CD1c-positive myeloid dendritic cell (primary cell): ENCODE data around the gene FCGR3A.

Experiments
- DNase-seq: peaks from one replicate; pipeline ENCODE4 v3.0.0-alpha.2; 2016; ENCODE audit errors: extremely low spot score

Gene FCGR3A

DNA sequence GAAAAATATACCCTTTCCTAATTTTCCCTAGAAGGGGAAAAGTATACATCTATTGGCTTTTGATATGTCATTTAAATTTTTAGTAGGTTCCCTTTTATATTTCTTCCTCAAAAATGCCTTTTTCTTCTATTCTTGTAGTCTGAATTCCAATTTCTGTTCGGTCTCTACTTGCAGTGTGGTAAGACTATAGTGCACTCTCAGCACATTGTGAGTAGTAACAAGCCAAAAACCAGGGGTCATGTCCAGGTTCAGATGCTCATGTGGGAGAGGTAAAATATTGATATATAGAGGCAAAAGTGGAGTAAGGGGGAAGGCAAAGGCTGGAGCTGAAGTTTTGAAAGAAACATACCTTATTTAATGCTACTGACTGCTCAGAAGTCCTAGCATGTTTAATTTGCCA lies 48.4 kb downstream of the FCGR3A start:
- peak; percentile 29 for DNase-seq

DNA sequence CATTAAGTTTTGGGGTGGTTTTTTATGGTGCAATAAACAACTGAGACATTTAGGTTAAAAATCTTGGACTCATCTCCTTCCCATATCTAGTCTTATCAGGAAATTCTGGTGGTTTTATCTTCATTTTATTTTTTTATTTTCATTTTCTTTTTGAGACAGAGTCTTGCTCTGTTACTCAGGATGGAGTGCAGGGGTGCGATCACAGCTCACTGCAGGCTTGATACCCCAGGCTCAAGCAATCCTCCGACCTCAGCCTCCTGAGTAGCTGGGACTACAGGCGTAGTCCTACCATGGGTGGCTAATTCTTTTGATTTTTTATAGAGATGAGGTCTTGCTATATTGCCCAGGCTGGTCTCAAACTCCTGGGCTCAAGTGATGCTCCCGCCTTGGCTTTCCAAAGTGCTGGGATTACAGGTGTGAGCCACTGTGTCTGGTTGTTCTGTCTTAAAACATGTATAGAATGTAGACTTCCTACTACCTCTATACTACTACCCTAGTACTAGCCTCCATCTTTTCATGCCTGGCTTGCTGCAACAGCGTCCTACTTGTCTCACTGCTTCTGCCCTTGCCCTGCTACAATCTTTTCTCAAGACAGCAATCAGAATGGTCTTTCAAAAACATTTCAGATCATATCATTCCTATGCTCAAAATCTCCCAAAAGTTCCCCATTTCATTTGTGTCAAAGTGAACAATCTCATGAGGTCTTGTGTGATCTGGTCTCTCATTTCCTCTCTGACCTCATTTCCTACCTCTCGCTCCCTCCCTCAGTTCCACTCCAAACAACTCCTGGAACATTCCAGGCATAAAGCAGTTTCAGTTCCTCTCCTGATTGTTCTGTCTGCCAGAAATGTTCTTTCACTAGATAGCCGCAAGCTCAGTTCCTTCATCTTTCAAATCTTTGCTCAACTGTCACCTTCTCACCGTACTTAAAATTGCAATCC lies 50.2 kb downstream of the FCGR3A start:
- peak; percentile 86 for DNase-seq

DNA sequence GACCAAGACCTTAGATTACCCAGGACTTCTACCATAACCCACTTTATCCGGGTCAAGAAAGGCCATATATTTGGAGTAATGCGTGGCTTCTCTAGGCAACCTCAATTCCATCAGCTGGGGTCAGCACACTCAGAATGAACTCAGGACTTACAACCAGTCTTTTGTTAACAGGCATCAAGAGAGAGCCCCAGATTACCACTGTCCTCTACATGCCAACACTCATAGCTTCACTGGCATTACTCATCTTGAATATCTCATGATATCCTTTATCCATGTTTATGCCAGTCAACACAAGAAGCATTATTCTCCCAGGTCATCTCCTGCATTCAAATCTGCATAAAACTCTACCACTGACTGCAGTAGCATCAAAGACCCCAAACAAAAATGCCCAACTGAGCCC lies 51.0 kb downstream of the FCGR3A start:
- DNase-seq = no peak

DNA sequence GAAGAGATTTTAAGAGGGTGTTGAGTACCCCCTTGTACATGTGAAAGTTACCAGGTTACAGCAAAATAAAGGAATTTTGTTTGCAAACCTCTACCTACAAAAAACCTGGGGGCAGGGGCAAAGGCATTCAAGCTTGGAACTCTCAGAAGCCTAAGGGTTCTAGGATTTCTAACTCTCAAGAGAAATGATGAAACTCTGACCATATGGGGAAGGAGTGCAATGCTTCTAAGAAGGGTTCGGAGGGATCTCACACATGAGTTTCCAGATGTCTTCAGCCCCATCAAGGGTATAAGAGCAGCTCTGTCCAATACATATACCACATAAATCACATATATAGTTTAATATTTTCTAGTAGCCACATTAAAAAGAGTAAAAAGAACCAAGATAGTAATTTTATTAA lies 51.7 kb downstream of the FCGR3A start:
- DNase-seq = no peak

DNA sequence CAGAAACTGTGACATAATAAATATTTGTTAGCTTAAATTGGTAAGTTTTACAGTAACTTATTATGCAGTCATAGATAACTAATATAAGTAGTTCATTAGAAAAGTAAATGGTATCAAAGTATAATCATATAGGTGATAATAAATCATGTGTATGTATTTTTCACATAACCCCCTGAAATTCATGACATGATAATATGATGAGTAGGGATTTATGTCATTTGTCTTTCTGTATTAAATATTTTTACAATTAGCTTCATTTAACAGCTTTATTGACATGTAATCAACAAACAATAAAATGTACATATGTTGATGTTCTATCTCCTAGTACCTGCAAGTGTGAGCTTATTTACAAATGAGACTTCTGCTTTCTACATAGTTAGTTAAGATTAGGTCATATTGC lies 54.1 kb downstream of the FCGR3A start:
- DNase-seq = no peak

DNA sequence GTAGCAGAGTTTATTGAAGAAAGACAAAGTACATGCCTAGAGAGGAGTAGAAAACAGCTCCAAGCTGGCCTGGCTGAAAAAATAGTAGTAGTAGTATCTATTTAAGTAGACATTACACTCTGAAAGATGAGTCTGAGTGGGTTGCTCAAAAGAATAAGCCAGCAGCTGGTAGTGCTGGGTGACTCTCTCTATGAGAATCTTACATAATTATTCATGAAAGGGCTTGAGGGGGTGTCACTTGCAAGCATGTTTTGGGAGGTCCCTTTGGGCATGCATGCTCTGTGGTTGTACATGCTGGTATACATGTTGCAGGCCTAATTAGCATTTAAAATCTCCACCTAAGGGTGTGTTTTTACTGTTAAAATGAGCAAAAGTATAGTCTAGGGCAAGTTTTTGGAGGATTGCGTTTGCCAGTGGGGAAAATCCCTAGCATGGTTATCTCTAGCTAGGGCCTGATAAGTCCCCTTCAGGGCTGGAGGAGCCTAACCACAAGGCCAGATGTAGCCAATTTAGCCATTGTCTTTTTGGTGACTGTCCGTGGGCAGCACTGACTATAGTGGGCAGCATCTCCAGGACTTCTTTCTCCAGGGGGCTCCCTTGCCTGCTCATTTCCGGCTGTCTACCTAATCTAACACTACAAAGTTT lies 55.4 kb downstream of the FCGR3A start:
- no peak for DNase-seq

DNA sequence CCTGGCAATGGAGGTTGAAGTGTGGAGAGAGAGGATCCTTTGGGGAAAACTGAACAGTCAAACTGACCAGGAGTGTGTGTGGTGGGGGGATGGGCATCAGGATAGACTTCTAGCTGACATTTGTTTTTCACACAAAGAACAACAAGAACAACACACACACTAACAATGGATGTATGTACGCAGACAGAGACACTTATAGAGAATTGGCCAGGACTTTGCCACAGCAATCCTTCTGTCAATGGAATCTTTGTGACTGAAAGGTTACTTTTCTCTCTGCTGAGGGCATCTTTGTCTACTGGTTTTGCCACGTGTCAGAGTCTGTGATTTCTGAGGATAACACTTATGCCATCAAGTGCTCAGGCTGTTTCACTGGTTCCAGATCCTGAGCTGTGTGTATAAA lies 56.8 kb downstream of the FCGR3A start:
- DNase-seq = no peak
